NCI-H526 (cell line): ENCODE results near the gene WNT4.
A peak's percentile ranks its signal among the peaks of the same experiment; 100 is the strongest.
"Not testable (repeated sequence)": the region's sequence is repeated elsewhere in the genome, so short reads cannot be mapped to it uniquely, and the experiment has no call there.

Source experiments
- DNase-seq, 2 experiments: peaks; one replicate each; lab custom pipeline; 2025; lab: John Stamatoyannopoulos, UW

WNT4 gene

GRCh38 chr1:22108339-22109105, 34.4 kb downstream of the WNT4 start:
- DNase-seq: no peak

GRCh38 chr1:22107126-22107525, 35.8 kb downstream of the WNT4 start:
- DNase-seq: no peak

GRCh38 chr1:22105611-22106207, 37.2 kb downstream of the WNT4 start:
- DNase-seq: peak in 1 of 2 experiments; percentile 47

- DNase-seq: no peak
Measured at GRCh38 chr1:22104865-22105437, 37.9 kb downstream of the WNT4 start.

GRCh38 chr1:22104094-22104493, 38.8 kb downstream of the WNT4 start:
- DNase-seq: no peak

- no peak for DNase-seq
Measured at GRCh38 chr1:22102746-22103145, 40.2 kb downstream of the WNT4 start.

- DNase-seq: no peak
Measured at GRCh38 chr1:22101995-22102394, 40.9 kb downstream of the WNT4 start.

GRCh38 chr1:22101199-22101598, 41.7 kb downstream of the WNT4 start:
- DNase-seq: no peak

GRCh38 chr1:22100168-22100567, 42.7 kb downstream of the WNT4 start:
- DNase-seq: no peak

GRCh38 chr1:22098752-22099151, 44.1 kb downstream of the WNT4 start:
- no peak for DNase-seq

- no peak for DNase-seq
Measured at GRCh38 chr1:22096463-22096862, 46.4 kb downstream of the WNT4 start.

GRCh38 chr1:22096036-22096435, 46.9 kb downstream of the WNT4 start:
- no peak for DNase-seq

- no peak for DNase-seq
Measured at GRCh38 chr1:22093513-22093912, 49.4 kb downstream of the WNT4 start.

GRCh38 chr1:22092026-22092768, 50.7 kb downstream of the WNT4 start:
- not testable (repeated sequence) for DNase-seq

GRCh38 chr1:22090867-22091266, 52.0 kb downstream of the WNT4 start:
- no peak for DNase-seq

GRCh38 chr1:22089787-22090186, 53.1 kb downstream of the WNT4 start:
- DNase-seq: no peak

GRCh38 chr1:22089134-22089571, 53.7 kb downstream of the WNT4 start:
- no peak for DNase-seq

- no peak for DNase-seq
Measured at GRCh38 chr1:22088331-22088730, 54.6 kb downstream of the WNT4 start.

- DNase-seq: no peak
Measured at GRCh38 chr1:22080191-22080590, 62.7 kb downstream of the WNT4 start.

- DNase-seq: no peak
Measured at GRCh38 chr1:22078133-22078532, 64.8 kb downstream of the WNT4 start.

GRCh38 chr1:22077728-22078127, 65.2 kb downstream of the WNT4 start:
- DNase-seq: no peak

- no peak for DNase-seq
Measured at GRCh38 chr1:22076346-22076745, 66.6 kb downstream of the WNT4 start.

GRCh38 chr1:22075718-22076117, 67.2 kb downstream of the WNT4 start:
- no peak for DNase-seq
